ENCODE results near the gene FTL. TPM values are rescaled to one million over a fixed set of nuclear protein-coding genes. Genes with fewer than 3 reads are reported as not detected.

Gene FTL
- total RNA-seq, 1 donor from 2014 or later, result 625 TPM

DNA sequence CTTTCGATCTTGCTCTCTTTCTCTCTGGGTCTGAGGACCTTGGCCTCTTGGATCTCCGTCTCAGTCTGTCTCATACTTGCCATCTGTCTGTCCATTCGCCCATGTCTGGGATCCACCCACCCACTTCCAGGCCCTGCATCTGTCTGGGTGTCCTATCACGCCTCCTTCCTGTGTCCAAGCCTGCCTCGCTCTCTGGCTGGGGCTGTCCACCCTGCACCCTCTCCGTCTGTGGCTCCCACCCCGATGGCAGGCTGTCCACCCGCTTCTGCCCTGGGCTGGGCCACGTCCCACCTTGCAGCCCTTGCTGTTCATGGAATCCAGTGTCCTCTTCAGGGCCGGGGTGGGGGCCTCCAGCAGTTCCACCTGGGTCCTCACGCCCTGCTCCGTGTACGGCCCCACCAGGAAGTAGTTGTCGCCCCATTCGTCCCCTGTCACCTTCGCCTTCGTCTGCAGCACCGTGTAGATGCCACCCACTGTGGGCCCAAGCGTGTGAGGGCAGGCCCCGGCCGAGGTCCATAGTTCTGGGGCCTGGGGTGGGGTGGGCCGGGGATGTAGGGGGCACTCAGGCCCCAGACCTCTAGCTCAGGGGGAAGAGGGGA is 26.0 kb downstream of the FTL start:
- DNase-seq (ENCODE audit: low read depth in 2 of 2), result no peak

DNA sequence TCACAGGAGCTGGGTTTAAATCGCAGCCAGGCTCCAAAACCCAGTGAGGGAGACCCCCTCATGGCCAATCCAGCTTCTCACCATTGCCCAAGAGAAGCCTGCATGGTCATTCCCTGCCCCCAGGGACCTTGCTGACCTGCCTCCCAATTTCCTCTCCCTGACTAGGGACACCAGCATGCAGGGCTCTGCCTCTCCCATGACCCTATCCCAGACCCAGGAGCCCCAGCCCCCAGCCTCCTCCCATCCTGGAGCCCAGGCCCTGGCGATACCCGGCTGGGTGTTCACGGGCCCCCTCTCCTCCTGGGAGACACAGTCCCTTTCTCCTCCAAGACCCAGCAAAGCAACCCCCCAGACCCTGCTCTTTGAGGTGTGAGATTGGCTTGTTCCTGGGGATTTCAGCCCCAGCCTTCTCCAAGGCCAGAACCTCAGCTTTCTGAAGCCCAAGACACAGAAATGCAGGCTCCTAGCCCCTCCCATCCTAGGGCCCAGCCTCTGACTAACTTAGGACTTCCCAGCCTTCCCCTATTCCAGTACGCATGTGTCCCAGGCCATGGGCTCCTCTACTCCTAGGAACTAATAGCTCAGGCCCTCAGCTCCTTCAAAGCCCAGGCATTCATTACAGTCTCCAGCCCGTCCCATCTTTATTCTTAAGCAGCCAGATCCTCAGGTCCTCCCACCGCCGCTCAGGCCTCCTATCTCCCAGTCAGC is 26.9 kb downstream of the FTL start:
- DNase-seq (ENCODE audit: low read depth in 2 of 2), result peak in 1 of 2 donors; percentile 73

DNA sequence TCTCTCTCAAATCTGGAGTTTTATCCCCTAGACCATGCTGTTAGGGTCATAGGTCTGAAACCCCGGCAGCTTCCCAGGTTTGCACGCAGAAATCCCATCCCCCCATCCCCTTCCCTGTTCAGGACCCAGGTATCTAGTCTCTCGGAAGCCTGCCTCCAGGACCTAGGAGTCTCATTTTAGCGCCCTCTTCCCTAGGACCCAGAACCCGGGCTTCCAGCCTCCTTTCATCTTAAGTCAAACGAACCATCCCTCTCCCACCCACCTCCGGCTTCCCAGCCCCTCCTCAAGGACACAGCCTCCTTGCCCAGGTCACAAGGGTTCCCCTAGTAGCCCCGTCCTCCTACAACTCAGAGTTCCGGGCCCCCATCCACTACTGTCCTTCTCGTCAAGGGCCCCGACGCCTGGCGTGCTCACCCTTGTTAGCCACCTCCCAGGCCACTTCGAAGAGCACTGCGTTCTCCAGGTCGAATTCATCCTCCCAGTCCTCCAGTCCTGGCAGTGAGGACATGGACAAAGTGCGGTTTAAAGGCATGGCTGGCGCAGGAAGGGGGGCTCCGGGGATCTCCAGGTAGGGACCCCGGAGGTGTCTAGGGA is 27.6 kb downstream of the FTL start:
- DNase-seq (ENCODE audit: low read depth in 2 of 2), result no peak

DNA sequence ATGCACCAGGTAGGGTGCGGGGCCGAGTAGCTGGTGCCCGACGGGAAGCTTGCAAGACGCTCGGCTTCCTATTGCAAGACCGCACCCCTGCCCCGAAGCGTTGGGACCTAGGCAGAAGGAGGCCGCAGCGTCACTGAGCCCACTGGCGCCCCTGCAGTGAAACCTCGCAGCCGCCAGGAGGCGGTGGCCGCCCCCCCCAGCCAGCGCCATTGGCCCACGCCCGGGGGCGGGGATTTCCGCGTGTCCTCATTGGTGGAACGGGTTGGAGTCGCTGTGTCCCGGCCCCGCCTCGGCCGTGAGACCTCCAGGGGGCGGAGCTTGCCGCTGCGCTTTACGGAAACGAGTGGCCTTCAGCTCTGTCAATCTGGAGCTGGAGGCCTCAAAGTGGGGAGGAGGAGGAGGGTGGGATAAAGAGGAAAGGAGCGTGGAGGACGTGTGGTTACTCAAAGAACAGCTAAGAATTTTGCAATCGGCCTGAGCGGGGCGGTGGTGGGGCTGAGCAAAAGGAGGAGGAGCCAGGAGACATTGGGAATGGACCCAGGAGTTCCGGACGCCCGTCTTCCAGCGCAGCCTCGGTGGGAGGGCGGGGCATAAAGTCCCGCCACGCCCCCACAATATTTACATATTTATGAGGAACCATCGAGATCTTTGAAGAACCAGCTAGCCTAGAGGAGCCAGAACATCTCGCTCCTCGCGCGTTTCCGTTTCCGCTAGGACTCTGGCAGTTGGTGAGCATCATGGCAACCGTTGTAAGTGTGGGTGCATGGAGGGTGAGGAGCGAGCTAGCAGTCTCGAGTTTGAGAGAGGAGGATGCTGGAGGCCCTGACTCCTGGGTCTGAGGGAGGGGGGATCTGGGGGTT is 28.3 kb downstream of the FTL start, which contains the start of the genes GYS1 and RUVBL2:
Gene GYS1, minus strand, starts transcription at position 135 of the 860 bp plus-strand sequence. CDS start 197 bp downstream, outside the sequence.
Gene RUVBL2, plus strand, starts transcription at position 713 of the 860 bp plus-strand sequence. Its CDS starts 25 bp downstream, at position 738.
- peak; percentile 97 to 99 for DNase-seq (ENCODE audit: low read depth in 2 of 2)

DNA sequence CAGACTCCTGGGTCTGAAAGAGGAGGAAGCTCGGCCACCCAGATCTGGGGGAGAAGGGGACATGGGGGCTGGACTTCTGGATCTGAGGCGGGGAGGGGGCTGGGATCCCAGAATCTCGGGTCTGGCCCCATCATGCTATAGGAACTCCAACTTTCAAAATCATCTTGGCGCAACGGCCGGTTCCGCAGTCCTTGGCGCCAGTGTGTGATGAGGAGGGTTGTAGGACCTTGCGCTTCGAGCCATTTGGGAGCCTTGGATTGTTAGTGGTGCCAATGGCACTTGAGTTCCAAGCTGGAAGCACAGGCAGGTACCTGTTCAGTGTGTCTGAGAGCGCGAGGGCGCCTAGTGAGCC is 28.9 kb downstream of the FTL start:
- DNase-seq (ENCODE audit: low read depth in 2 of 2), result no peak

DNA sequence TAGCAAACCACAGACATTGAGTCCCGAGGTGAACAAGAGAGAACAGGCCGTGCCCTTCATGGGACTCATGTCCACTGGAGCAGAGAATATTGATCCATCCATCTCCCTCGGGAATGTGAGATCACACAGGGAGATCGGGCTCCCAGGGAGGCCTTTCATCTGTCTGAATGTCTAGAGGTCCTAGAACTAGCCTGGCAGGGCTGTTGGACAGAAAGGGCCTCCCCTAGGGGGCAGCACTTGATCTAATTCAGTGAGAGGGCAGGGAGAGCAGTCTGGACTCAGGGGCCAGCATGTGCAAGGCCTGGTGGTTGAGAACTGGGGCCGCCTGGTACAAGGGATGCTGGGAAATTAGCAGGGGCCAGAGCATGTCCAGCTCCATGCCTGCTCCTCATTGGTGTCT is 32.9 kb downstream of the FTL start:
- DNase-seq (ENCODE audit: low read depth in 2 of 2), result peak in 1 of 2 donors; percentile 60

DNA sequence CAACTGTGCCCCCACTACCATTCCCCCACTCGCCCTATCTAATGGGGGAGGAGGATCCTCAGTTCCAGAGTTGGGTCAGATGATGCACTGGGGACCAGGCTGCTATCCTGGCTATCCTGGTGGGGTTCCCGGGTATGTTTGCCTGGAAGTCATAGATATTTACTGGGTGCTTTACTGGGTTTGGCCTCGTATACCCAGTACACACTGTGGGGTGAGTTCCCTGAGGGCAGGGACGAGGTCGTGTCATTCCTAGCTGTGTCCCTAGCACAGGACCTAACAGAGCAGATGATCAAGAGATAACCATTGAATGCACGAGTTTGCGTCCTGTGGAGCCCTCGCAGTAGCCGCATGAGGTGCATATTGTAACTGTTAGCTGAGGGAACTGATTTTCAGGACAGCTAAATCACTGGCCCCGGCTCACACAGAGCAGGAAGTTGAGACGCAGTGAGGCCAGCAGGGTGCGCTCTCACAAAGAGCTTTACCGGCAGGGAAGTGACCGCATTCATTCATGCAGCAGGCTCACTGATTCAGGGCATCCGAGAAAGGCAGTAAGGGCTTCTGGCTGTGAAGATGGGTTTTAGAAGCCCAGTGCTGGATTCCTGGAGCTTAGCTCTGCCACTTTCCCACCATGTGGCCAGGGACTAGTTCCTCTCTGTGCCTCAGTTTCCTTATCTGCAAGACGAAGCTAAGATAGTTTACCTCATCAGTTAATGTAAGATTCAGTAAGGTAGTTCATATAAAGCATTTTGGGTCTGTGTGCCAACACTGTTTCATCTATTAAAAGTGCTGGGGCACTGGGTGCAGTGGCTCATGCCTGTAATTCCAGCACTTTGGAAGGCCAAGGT is 34.6 kb downstream of the FTL start:
- peak; percentile 53 to 76 for DNase-seq (ENCODE audit: low read depth in 2 of 2)

DNA sequence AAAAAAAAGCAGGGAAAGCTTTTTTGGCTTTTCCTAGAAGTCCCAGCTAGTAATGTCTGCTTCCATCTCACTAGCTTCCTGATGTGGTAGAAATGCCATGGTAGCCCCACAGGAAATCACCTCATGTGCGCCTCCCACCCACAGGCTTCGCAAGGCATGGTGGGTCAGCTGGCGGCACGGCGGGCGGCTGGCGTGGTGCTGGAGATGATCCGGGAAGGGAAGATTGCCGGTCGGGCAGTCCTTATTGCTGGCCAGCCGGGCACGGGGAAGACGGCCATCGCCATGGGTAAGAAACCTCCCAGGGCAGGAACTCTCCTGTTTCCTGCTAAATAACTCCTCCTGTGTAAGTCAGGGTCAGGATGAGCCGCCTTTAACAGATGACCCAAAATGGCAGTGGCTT is 39.0 kb downstream of the FTL start:
- DNase-seq (ENCODE audit: low read depth in 2 of 2), result no peak

DNA sequence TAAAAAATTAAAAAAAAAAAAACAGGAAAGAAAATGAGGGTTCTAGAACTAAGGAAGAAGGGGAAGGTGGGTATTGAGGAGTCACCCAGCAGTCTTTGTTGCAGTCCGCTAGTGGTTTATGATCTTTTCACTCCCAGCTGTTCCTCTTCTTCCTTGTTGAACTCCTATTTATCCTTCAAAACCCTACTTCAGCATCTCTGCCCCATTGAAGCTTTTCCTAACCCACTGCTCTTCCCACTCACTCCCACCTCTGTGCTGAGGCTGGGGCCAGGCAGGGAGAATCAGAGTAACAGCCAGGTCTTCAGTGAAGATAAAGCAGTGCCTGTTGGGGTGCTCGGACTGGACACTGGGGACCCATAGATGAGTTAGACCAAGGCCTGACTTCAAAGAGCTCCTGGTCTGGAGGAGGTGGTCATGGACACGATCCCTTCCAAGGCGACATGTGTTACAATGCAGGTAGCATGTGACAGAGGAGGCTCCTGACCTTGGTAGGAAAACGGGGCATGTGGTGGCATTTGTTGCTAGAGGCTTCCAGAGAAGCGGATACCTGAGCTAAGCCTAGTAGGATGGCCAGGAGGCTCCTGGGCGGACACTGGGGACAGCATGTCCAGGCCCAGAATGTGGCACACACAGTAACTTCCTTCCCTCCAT is 40.0 kb downstream of the FTL start:
- DNase-seq (ENCODE audit: low read depth in 2 of 2), result no peak

DNA sequence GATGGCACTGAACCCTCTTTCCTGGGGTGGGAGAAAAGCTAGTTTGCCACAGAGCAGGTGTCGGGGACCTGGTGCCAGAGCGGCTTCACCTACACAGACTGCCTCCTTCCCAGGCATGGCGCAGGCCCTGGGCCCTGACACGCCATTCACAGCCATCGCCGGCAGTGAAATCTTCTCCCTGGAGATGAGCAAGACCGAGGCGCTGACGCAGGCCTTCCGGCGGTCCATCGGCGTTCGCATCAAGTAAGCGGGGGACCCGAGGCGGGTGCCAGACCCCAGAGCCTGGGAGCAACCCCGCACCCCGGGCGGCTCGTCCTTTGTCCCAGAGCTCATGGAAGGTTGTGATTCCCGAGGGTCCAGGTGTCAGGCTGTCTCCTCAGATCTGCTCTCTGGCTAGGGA is 41.8 kb downstream of the FTL start:
- DNase-seq (ENCODE audit: low read depth in 2 of 2), result no peak

DNA sequence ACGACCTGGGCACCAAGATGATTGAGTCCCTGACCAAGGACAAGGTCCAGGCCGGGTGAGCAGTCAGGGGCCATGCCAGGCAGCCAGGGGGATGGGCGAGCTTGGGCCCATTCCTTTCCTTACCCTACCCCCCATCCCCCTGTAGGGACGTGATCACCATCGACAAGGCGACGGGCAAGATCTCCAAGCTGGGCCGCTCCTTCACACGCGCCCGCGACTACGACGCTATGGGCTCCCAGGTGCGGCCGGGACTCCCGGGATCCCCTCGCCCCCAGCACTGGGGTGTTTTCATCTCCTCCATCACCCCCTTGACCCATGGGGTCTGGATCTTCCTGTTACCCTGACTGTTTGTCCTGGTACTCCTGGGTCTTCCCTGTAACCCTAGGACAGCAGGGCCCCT is 44.7 kb downstream of the FTL start:
- DNase-seq (ENCODE audit: low read depth in 2 of 2), result no peak

DNA sequence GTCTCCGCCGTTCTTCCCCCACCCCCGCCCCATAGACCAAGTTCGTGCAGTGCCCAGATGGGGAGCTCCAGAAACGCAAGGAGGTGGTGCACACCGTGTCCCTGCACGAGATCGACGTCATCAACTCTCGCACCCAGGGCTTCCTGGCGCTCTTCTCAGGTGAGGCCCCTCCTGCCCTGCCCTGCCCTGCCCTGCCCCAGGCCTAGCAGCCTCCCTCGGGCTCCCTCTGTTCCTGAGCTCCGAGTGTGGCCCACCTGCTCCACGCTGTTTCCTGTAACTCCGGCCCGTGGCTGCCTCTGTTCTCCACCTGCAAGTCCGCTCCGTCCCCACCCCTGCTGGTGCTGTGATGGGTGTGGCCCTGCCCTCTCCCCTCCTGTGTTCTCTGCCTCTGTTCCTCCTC is 45.3 kb downstream of the FTL start:
- DNase-seq (ENCODE audit: low read depth in 2 of 2), result no peak

DNA sequence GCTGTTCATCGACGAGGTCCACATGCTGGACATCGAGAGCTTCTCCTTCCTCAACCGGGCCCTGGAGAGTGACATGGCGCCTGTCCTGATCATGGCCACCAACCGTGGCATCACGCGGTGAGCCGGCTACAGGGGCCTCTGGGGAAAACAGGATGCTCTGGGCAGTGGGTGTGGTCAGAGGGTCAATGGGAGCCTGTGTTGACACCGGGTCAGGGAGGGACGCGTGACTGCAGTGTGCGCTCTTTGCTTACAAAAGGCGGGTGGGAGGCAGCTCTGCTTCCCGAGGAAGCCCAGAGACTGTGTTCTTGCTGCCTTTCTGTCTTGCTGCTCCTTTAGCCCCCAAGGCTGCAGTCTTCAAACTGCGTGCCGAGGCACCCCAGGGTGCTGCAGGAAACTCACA is 46.1 kb downstream of the FTL start:
- no peak for DNase-seq (ENCODE audit: low read depth in 2 of 2)

DNA sequence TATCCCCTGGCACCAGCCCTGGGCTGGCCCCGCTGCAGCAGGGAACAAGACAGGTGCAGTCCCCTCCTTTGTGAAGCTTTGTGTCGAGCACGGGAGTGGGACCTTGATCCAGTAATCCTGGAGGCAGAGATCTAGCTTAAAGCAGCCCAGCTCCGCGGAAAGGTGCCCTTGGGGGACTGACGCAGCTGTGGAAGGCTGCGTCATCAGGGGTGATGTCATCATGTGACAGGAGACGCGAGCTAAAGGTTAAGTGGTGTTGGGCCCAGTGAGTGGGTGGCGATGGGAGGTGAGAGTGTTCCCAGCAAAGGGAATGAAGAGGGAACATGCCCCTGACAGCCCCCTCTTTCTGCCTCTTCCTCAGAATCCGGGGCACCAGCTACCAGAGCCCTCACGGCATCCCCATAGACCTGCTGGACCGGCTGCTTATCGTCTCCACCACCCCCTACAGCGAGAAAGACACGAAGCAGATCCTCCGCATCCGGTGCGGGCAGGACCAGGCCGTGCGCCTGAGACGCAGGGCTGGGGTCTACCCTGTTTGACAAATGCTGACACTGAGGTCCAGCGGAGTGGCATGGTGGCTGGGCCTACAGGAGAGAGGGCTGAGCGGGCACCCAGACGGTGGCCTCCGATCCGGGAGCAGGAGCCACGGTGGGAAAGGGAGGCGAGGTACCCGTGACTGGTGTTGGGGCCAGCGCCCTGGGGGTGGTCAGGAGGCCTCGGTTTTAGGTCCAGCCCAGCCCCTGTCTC is 49.2 kb downstream of the FTL start:
- DNase-seq (ENCODE audit: low read depth in 2 of 2), result no peak

DNA sequence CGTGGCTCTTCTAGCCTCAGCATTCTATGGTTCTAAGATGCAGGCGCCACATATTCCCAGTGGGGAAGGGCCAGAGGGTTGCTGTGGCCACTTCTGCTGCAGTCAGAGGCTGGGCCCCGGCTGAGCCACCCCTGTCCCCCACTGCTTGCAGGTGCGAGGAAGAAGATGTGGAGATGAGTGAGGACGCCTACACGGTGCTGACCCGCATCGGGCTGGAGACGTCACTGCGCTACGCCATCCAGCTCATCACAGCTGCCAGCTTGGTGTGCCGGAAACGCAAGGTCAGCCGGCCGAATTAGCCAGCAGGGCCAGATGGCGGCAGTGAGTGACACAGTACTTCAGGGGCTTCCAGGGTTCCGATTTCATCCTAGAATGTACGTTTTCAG is 49.8 kb downstream of the FTL start:
- DNase-seq (ENCODE audit: low read depth in 2 of 2), result no peak

DNA sequence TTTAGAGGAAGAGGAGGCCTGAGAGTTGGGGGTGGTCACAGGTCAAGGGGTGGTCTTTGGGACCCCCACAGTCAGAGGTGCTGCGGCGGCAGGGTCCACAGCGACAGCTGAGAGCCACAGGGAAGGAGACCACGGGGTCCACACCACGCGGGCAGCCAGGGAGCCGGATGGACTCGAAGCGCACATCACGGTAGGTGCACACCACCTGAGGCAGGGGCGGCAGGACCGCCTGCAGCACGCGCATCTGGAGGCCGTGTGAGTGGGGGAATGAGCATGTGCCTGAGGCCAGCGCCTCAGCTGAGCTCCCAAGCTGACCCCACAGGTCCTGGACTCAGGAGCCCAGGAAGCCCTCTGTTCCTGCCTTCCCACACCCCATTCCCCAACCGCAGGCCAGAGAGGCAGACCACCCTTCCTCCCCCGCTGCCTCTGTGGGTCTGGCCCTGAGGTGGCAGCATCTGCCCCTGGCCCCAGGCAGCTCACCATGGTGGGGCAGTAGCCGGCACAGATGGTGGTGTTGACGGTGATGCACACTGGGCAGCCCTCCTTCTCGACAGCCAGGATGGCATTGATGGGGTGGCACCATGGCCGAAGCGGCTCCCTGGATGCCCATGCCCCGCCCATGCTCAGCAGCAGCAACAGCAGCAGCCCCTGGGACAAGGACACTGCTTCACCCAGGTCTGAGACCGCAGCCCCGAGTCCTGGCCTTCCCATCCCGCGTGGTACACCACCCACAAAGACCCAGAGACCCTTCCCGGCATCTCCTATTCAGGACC is 51.1 kb downstream of the FTL start:
- no peak for DNase-seq (ENCODE audit: low read depth in 2 of 2)

Data from dermis microvascular lymphatic vessel endothelial cell (primary cell).